Measurements from ENCODE around the gene FAM168A.

FAM168A gene

GRCh38 chr11:73361953-73362776 lies 235.7 kb downstream of the FAM168A start:
- no peak for DNase-seq

- no peak for DNase-seq
Measured at GRCh38 chr11:73360743-73361369, 237.1 kb downstream of the FAM168A start.

GRCh38 chr11:73359930-73360742 lies 237.8 kb downstream of the FAM168A start:
- peak; percentile 34 for DNase-seq

DNA sequence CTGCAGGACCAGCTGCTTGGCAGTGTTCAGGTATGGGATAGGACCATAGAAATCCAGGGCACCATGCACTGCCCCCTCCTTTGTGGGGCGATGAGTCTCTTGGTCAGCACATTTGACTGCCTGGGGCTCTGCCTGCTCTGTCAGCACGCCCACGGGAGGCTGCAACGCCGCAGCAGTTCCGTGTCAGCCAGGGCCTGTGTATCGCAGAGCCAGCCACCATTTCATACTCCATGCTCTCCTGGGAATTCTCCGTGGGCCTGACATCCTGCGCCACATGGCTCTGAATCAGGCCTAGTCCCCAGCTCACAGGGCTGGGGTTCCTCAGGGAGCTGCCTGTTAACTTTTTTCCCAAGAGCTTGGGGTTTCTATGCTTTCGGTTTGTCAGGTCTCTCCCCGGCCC lies 238.6 kb downstream of the FAM168A start:
- DNase-seq, result no peak

DNA sequence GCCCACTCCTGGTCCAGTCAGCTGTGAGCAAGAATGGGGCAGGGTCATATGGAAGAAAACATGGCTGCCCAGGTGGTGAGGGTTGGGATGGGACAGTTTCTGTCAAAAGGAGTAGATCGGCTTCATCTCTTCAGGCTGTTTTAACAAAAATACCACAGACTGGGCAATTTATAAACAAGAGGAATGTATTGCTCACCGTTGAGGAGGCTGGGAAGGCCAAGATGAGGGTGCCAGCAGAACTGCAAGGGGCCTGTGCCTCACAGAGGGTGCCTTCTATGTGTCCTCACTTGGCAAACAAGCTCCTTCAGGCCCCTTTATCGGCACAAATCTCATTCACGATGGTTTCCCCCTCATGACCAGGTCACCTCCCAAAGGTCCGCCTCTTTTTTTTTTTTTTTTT lies 239.8 kb downstream of the FAM168A start:
- DNase-seq, result no peak

DNA sequence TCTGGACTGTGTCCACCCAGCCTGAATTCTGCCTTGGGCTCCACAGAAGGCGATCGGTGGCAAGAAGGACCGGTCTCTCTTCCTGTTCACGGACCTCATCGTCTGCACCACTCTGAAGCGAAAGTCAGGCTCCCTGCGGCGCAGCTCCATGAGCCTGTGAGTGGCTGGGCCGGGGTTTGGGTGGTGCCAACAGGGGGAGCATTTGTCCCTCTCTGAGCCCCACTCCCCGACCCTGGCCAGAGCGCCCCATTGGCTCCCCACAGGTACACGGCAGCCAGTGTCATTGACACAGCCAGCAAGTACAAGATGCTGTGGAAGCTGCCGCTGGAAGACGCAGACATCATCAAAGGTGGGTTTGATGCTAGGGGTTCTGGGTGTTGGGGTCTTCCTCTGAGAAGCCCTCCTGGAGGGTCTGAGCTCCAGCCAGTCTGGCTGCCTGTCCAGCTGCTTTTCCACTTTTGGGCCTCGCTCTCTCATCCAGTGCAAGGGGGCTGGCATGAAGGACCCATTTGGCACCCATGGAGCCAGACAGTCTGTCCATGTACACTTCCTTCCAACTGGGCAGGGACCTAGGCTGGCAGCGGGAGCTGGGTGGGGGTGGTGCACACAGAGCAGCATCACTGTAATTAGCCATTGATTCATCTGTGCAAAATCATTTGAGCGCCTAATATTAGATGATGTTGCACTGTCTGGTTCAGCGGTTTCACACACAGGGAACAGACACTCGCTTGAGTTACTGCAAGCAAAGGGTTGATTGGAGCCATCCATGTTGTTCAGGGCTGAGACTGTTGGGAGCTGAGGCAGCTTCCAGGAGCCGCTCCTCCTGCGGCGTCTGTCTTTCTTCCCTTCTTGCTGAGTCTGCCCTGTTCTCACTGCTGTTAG lies 240.7 kb downstream of the FAM168A start:
- no peak for DNase-seq

- DNase-seq, result no peak
Measured at GRCh38 chr11:73355109-73355508, 242.8 kb downstream of the FAM168A start.

DNA sequence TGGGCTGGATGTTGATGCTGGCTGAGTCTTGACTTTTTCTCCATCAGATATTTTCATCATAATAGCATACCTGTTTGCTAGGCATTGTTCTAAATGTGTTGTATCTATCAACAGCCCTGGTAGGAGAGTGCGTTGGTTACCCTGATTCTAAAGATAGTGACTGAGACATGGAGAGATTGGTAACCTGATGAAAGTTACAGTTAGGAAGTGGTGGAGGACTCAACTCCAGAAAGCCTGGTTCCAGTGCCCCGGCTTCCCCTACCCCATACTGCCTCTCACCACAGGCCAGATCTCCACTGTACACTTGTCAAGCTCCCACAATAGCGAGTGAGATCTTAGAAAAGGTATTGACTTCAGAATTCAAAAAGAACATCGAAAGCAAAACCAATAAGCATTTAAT lies 244.5 kb downstream of the FAM168A start:
- DNase-seq, result no peak

DNA sequence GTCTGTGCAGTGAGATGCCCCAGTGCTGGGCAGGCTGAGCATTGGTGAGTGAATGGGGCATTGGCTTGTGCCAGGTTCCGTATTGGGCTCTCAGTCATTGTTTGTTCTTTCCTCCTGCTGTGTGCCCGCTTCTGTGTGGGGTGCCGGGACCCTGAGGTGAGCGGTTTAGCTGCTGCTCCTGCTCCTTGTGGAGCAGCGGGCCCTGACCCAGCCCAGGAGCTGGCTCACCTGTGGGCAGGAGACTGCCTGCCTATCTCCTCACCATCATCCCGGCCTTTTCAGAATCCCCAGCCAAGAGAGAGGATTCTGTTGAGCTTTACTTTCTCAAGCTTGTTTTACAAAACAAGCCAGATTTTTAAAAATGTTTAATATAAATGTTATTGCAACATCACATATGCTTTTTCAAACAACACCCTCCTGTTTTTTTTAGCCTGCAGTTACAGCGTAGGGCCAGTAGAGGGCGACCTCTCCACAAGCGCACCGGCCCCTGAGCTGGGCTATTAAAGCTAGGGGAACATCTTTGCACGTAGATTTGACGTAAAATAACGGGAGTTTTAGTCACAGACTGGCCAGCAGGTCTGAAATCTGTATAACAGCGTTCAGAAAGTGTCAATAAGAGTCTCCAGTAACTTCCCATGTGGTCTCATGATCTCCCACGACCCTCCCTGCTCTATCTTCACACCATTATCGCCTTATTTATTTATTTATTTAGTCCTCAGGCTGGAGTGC lies 246.8 kb downstream of the FAM168A start:
- DNase-seq, result peak; percentile 78

Data from CD4-positive, alpha-beta T cell treated with Interleukin-17A for 1 hour (primary cell).